ENCODE data around the gene ZMIZ1.

ZMIZ1 gene

GRCh38 chr10:79208251-79208983 lies 139.7 kb downstream of the ZMIZ1 start:
- ATAC-seq (replicated peaks; ENCODE audit: extremely low read depth, poor library complexity, severe bottlenecking): no peak
- H3K4me1 Mint-ChIP-seq: no peaks in the 10 kb centered on the region
- H3K27ac Mint-ChIP-seq (ENCODE audit: low read depth): no peak overlapping the region
- no peaks in the 10 kb centered on the region for H3K27me3 Mint-ChIP-seq
- H3K9me3 Mint-ChIP-seq: no peaks in the 10 kb centered on the region
- no peak overlapping the region for H3K4me3 Mint-ChIP-seq
- no peak for DNase-seq (ENCODE audit: low spot score in 2 of 2)
- H3K36me3 Mint-ChIP-seq (ENCODE audit: insufficient read depth): peaks cover 3% of the 10 kb centered on the region

- no peaks in the 10 kb centered on the region for H3K4me1 Mint-ChIP-seq
- H3K27me3 Mint-ChIP-seq: no peaks in the 10 kb centered on the region
- DNase-seq (ENCODE audit: low spot score in 2 of 2): no peak
- ATAC-seq (replicated peaks; ENCODE audit: extremely low read depth, poor library complexity, severe bottlenecking): no peak
- H3K9me3 Mint-ChIP-seq: no peaks in the 10 kb centered on the region
- peaks cover 3% of the 10 kb centered on the region for H3K36me3 Mint-ChIP-seq (ENCODE audit: insufficient read depth)
- no peak overlapping the region for H3K27ac Mint-ChIP-seq (ENCODE audit: low read depth)
- H3K4me3 Mint-ChIP-seq: no peak overlapping the region
Measured at GRCh38 chr10:79209340-79209739, 140.6 kb downstream of the ZMIZ1 start.

GRCh38 chr10:79209831-79210230 lies 141.1 kb downstream of the ZMIZ1 start:
- Mint-ChIP-seq H3K4me1 (no peaks in the 10 kb centered on the region), H3K27ac (ENCODE audit: low read depth) (peak overlapping the region; percentile 49), H3K27me3 (no peaks in the 10 kb centered on the region), H3K9me3 (no peaks in the 10 kb centered on the region), H3K36me3 (ENCODE audit: insufficient read depth) (peaks cover 3% of the 10 kb centered on the region), H3K4me3 (no peak overlapping the region)
- DNase-seq (ENCODE audit: low spot score in 2 of 2): no peak
- ATAC-seq (replicated peaks; ENCODE audit: extremely low read depth, poor library complexity, severe bottlenecking): no peak

- no peaks in the 10 kb centered on the region for H3K27me3 Mint-ChIP-seq
- H3K4me1 Mint-ChIP-seq: no peaks in the 10 kb centered on the region
- H3K27ac Mint-ChIP-seq (ENCODE audit: low read depth): peak overlapping the region; percentile 49
- ATAC-seq (replicated peaks; ENCODE audit: extremely low read depth, poor library complexity, severe bottlenecking) (no peak), DNase-seq (ENCODE audit: low spot score in 2 of 2) (no peak)
- no peak overlapping the region for H3K4me3 Mint-ChIP-seq
- H3K9me3 Mint-ChIP-seq: no peaks in the 10 kb centered on the region
- peaks cover 3% of the 10 kb centered on the region for H3K36me3 Mint-ChIP-seq (ENCODE audit: insufficient read depth)
Measured at GRCh38 chr10:79210672-79211071, 141.9 kb downstream of the ZMIZ1 start.

- H3K9me3 Mint-ChIP-seq: no peaks in the 10 kb centered on the region
- no peaks in the 10 kb centered on the region for H3K27me3 Mint-ChIP-seq
- ATAC-seq (replicated peaks; ENCODE audit: extremely low read depth, poor library complexity, severe bottlenecking) (no peak), DNase-seq (ENCODE audit: low spot score in 2 of 2) (no peak)
- no peak overlapping the region for H3K4me3 Mint-ChIP-seq
- no peak overlapping the region for H3K27ac Mint-ChIP-seq (ENCODE audit: low read depth)
- peaks cover 3% of the 10 kb centered on the region for H3K36me3 Mint-ChIP-seq (ENCODE audit: insufficient read depth)
- H3K4me1 Mint-ChIP-seq: no peaks in the 10 kb centered on the region
Measured at GRCh38 chr10:79211616-79212015, 142.8 kb downstream of the ZMIZ1 start.

- no peaks in the 10 kb centered on the region for H3K9me3 Mint-ChIP-seq
- ATAC-seq (replicated peaks; ENCODE audit: extremely low read depth, poor library complexity, severe bottlenecking) (no peak), DNase-seq (ENCODE audit: low spot score in 2 of 2) (no peak)
- no peaks in the 10 kb centered on the region for H3K27me3 Mint-ChIP-seq
- no peaks in the 10 kb centered on the region for H3K4me1 Mint-ChIP-seq
- peaks cover 2% of the 10 kb centered on the region for H3K36me3 Mint-ChIP-seq (ENCODE audit: insufficient read depth)
- H3K27ac Mint-ChIP-seq (ENCODE audit: low read depth): no peak overlapping the region
- no peak overlapping the region for H3K4me3 Mint-ChIP-seq
Measured at GRCh38 chr10:79215531-79215930, 146.8 kb downstream of the ZMIZ1 start.

GRCh38 chr10:79219322-79219957 lies 150.7 kb downstream of the ZMIZ1 start:
- Mint-ChIP-seq H3K4me3 (no peak overlapping the region), H3K27ac (ENCODE audit: low read depth) (no peak overlapping the region), H3K9me3 (no peaks in the 10 kb centered on the region), H3K27me3 (no peaks in the 10 kb centered on the region), H3K4me1 (no peaks in the 10 kb centered on the region), H3K36me3 (ENCODE audit: insufficient read depth) (peaks cover 2% of the 10 kb centered on the region)
- no peak for ATAC-seq (replicated peaks; ENCODE audit: extremely low read depth, poor library complexity, severe bottlenecking)
- no peak for DNase-seq (ENCODE audit: low spot score in 2 of 2)

GRCh38 chr10:79220307-79220706 lies 151.5 kb downstream of the ZMIZ1 start:
- no peaks in the 10 kb centered on the region for H3K9me3 Mint-ChIP-seq
- no peaks in the 10 kb centered on the region for H3K4me1 Mint-ChIP-seq
- H3K27me3 Mint-ChIP-seq: no peaks in the 10 kb centered on the region
- no peak overlapping the region for H3K27ac Mint-ChIP-seq (ENCODE audit: low read depth)
- peaks cover 2% of the 10 kb centered on the region for H3K36me3 Mint-ChIP-seq (ENCODE audit: insufficient read depth)
- ATAC-seq (replicated peaks; ENCODE audit: extremely low read depth, poor library complexity, severe bottlenecking): no peak
- DNase-seq (ENCODE audit: low spot score in 2 of 2): no peak
- no peak overlapping the region for H3K4me3 Mint-ChIP-seq

GRCh38 chr10:79221110-79222051 lies 152.6 kb downstream of the ZMIZ1 start:
- Mint-ChIP-seq H3K9me3 (no peaks in the 10 kb centered on the region), H3K4me1 (no peaks in the 10 kb centered on the region), H3K36me3 (ENCODE audit: insufficient read depth) (peaks cover 3% of the 10 kb centered on the region), H3K27me3 (no peaks in the 10 kb centered on the region), H3K27ac (ENCODE audit: low read depth) (no peak overlapping the region), H3K4me3 (no peak overlapping the region)
- ATAC-seq (replicated peaks; ENCODE audit: extremely low read depth, poor library complexity, severe bottlenecking) (no peak), DNase-seq (ENCODE audit: low spot score in 2 of 2) (no peak)

GRCh38 chr10:79222186-79222585 lies 153.4 kb downstream of the ZMIZ1 start:
- no peaks in the 10 kb centered on the region for H3K4me1 Mint-ChIP-seq
- DNase-seq (ENCODE audit: low spot score in 2 of 2) (no peak), ATAC-seq (replicated peaks; ENCODE audit: extremely low read depth, poor library complexity, severe bottlenecking) (no peak)
- H3K4me3 Mint-ChIP-seq: no peak overlapping the region
- no peak overlapping the region for H3K27ac Mint-ChIP-seq (ENCODE audit: low read depth)
- peaks cover 3% of the 10 kb centered on the region for H3K36me3 Mint-ChIP-seq (ENCODE audit: insufficient read depth)
- no peaks in the 10 kb centered on the region for H3K27me3 Mint-ChIP-seq
- no peaks in the 10 kb centered on the region for H3K9me3 Mint-ChIP-seq

- no peaks in the 10 kb centered on the region for H3K4me1 Mint-ChIP-seq
- H3K27me3 Mint-ChIP-seq: no peaks in the 10 kb centered on the region
- no peak overlapping the region for H3K4me3 Mint-ChIP-seq
- H3K36me3 Mint-ChIP-seq (ENCODE audit: insufficient read depth): peaks cover 1% of the 10 kb centered on the region
- DNase-seq (ENCODE audit: low spot score in 2 of 2) (no peak), ATAC-seq (replicated peaks; ENCODE audit: extremely low read depth, poor library complexity, severe bottlenecking) (no peak)
- H3K27ac Mint-ChIP-seq (ENCODE audit: low read depth): no peak overlapping the region
- no peaks in the 10 kb centered on the region for H3K9me3 Mint-ChIP-seq
Measured at GRCh38 chr10:79223091-79224048, 154.6 kb downstream of the ZMIZ1 start.
